Vagina (tissue), 2 donors: ENCODE results near the gene DRICH1. TPM values are rescaled to one million over a fixed set of nuclear protein-coding genes. Genes with fewer than 3 reads are reported as not detected.
"Not testable (repeated sequence)": the region's sequence is repeated elsewhere in the genome, so short reads cannot be mapped to it uniquely, and the experiment has no call there.

ENCODE experiments used
- DNase-seq, 2 donors: peaks; one replicate each; pipeline ENCODE4 v3.0.0-alpha.2; 2017; ENCODE audit errors: extremely low spot score in 2 of 2
- H3K27ac ChIP-seq: fragments of 200-600 bp; sonication (generic); one replicate; pipeline ENCODE4 v1.5.1; 2019
- H3K27me3 ChIP-seq: fragments of 200-600 bp; sonication (generic); one replicate; pipeline ENCODE4 v1.5.1; 2019
- H3K36me3 ChIP-seq, 2 donors: fragments of 200-600 bp; sonication (generic); one replicate each; pipeline ENCODE4 v1.5.1; 2017 to 2019
- H3K4me1 ChIP-seq: fragments of 200-600 bp; sonication (generic); one replicate; pipeline ENCODE4 v1.5.1; 2019
- H3K4me3 ChIP-seq, 2 donors: fragments of 200-600 bp; sonication (generic); 1 replicate in 1 of 2; 2 replicates in 1 of 2; pipeline ENCODE4 v1.5.1; 2016 to 2019
- H3K9me3 ChIP-seq: fragments of 200-600 bp; sonication (generic); one replicate; pipeline ENCODE4 v1.5.1; 2019
- POLR2A ChIP-seq, 2 donors: fragments of 450-650 bp; IDR thresholded peaks; one replicate each; pipeline ENCODE4 v1.6.1; 2017; ENCODE audit warnings: antibody characterized with exemption in 2 of 2, mild to moderate bottlenecking in 2 of 2, moderate library complexity in 2 of 2
- POLR2AphosphoS5 ChIP-seq, 2 donors: sonication (generic); formaldehyde crosslinking; IDR thresholded peaks; one replicate each; pipeline ENCODE4 v1.9.0; 2017; ENCODE audit warnings: antibody characterized with exemption in 2 of 2, mild to moderate bottlenecking in 2 of 2, low read depth in 1 of 2; ENCODE audit not compliant: insufficient read depth in 1 of 2
- intact Hi-C: fragments of 100-400 bp; cut with DNase I; formaldehyde crosslinking; loops from one replicate; pipeline ENCODE4 v1.15.1; 2023
- total RNA-seq: library from RNA; depleted of rRNA; stranded (reverse); fragments of >200 nt; gene quantifications from one replicate; pipeline ENCODE4 v1.2.3, GENCODE V29; 2016
- TF ChIP-seq, protein P1 (sequence below), 3 experiments: fragments of 450-650 bp in 2 of 3; fragments of 200-600 bp in 1 of 3; sonication (generic) in 1 of 3; IDR thresholded peaks; one replicate each; pipeline ENCODE4 v1.5.1; 2017 to 2019; ENCODE audit warnings: antibody characterized with exemption in 3 of 3, mild to moderate bottlenecking in 2 of 3, moderate library complexity in 2 of 3

DRICH1 gene
- total RNA-seq, 1 donor from 2014 or later = not detected

DNA sequence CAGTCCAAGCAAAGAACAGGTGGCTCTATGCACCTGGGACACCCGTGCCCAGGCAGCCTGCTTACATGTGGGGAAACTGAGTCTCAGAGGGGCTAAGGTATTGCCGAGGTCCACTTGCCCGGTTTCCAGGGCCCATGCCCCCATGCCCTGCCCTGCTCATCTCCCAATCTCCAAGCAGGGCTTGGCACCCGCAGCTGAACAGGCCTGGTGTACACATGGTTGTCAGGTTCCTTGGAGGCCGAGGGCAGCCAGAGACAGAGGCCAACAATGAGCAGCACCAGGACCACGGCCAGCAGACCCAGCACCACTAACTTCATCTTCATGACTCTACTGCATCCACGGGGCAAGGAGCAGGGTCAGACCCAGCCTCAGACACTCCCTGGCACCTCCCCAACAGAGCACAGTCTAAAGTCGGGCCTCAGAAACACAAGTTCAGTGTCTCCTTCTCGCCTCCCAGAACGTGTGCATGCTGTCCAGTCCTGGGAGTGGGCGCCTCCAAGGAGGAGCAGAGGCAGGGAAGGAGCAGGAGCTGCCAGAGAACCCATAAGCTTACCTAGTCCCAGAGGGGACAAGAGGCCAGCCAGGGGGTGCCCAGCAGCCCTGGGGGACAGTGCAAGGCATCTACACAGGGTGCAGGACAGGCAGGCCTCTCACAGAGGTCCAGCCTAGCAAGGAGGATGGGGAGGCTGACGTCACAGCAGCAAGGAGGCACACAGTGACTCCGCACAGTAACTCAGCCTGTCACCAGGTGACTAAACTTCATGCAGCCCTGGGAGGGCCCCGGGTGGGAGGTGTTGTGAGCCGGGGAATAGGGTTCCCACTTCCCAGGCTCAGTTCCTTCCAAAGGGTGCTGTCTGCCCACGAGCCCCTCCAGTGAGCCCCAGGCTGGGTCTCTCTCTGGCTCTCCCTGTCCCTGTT is 38.5 kb upstream of the DRICH1 start:
- Histone ChIP-seq H3K27me3 (no peaks in the 10 kb centered on the region), H3K4me1 (no peaks in the 10 kb centered on the region), H3K36me3 (no peaks in the 10 kb centered on the region), H3K27ac (no peak overlapping the region), H3K9me3 (no peaks in the 10 kb centered on the region), H3K4me3 (no peak overlapping the region)
- TF ChIP-seq, protein P1, sequence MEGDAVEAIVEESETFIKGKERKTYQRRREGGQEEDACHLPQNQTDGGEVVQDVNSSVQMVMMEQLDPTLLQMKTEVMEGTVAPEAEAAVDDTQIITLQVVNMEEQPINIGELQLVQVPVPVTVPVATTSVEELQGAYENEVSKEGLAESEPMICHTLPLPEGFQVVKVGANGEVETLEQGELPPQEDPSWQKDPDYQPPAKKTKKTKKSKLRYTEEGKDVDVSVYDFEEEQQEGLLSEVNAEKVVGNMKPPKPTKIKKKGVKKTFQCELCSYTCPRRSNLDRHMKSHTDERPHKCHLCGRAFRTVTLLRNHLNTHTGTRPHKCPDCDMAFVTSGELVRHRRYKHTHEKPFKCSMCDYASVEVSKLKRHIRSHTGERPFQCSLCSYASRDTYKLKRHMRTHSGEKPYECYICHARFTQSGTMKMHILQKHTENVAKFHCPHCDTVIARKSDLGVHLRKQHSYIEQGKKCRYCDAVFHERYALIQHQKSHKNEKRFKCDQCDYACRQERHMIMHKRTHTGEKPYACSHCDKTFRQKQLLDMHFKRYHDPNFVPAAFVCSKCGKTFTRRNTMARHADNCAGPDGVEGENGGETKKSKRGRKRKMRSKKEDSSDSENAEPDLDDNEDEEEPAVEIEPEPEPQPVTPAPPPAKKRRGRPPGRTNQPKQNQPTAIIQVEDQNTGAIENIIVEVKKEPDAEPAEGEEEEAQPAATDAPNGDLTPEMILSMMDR (IDR thresholded peaks at IDR 0.05) = no peak
- TF ChIP-seq POLR2A (IDR thresholded peaks at IDR 0.05) (no peak), POLR2AphosphoS5 (IDR thresholded peaks at IDR 0.05; ENCODE audit: insufficient read depth in 1 of 2, low read depth in 1 of 2) (no peak)
- DNase-seq = no peak
- intact Hi-C loops = no loop called here

DNA sequence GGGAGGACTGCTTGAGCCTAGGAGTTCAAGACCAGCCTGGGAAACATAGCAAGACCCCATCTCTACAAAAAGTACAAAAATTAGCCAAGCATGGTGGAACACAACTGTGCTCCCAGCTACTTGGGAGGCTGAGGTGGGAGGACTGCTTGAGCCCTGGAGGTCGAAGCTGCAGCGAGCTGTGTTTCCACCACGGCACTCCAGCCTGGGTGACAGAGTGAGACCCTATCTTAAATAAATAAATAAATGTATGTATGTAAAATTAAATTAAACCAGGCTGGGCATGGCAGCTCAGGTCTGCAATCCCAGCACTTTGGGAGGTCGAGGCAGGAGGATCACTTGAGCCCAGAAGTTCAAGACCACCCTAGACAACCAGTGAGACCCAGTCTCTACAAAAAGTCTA is 28.3 kb upstream of the DRICH1 start:
- DNase-seq, H3K4me1 ChIP-seq, H3K9me3 ChIP-seq, H3K27ac ChIP-seq, H3K27me3 ChIP-seq, intact Hi-C loops, H3K4me3 ChIP-seq: not testable (repeated sequence)
- H3K36me3 ChIP-seq = peaks cover 0 to 21% of the 10 kb centered on the region in 2 donors

DNA sequence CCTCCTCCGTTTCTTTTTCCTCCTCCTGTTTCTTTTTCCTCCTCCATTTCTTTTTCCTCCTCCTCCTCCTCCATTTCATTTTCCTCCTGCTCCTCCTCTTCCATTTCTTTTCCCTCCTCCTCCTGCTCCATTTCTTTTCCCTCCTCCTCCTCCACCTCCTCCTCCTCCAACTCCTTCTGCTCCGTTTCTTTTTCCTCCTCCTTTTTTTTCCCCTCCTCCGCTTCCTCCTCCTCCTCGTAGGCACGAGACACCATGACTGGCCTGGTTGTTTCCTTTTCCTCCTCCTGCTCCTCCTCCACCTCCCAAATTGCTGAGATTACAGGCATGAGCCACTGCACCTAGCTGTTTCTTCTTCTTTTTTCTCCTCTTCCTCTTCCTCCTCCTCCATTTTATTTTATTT is 25.6 kb upstream of the DRICH1 start:
- no peaks in the 10 kb centered on the region for H3K9me3 ChIP-seq
- H3K4me3 ChIP-seq = no peak overlapping the region
- H3K27ac ChIP-seq = no peak overlapping the region
- TF ChIP-seq POLR2AphosphoS5 (IDR thresholded peaks at IDR 0.05; ENCODE audit: insufficient read depth in 1 of 2, low read depth in 1 of 2) = no peak
- no peak for TF ChIP-seq POLR2A (IDR thresholded peaks at IDR 0.05)
- TF ChIP-seq, protein P1 (IDR thresholded peaks at IDR 0.05) = no peak
- H3K27me3 ChIP-seq = no peaks in the 10 kb centered on the region
- no peak for DNase-seq
- H3K4me1 ChIP-seq = no peaks in the 10 kb centered on the region
- intact Hi-C loops = no loop called here
- H3K36me3 ChIP-seq = peaks cover 0 to 15% of the 10 kb centered on the region in 2 donors

DNA sequence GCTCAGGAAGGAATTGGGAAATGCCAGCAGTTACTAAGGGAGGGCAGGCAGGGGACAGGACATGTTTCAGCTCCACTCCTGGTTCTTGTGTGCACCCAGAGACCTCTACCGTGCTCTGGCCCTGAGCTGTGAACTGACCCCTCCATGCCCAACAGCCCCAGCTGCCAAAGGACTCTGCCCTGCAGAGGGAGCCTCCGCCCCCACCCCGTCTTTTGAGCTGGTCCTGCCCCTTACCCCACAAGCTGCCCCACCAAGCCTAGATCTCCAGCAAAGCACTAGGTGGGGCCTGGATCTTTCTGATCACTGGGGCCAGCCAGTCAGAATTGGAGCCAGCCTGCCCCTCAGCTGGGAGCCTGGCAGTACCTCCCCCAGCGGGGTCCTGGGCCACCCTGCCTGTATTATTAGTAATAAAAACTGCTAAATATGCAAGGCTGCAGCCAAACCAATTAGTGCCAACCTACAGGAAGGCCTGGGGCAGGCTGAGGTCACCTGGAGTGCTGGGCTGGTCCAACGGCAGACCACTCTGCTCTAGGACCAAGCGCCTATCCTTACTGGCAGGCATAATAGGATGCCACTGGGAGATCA is 23.9 kb upstream of the DRICH1 start:
- TF ChIP-seq POLR2AphosphoS5 (IDR thresholded peaks at IDR 0.05; ENCODE audit: insufficient read depth in 1 of 2, low read depth in 1 of 2) (no peak), POLR2A (IDR thresholded peaks at IDR 0.05) (no peak)
- TF ChIP-seq, protein P1 (IDR thresholded peaks at IDR 0.05) = no peak
- DNase-seq = no peak
- Histone ChIP-seq H3K4me1 (no peaks in the 10 kb centered on the region), H3K27me3 (no peaks in the 10 kb centered on the region), H3K36me3 (peaks cover 0 to 15% of the 10 kb centered on the region in 2 donors), H3K9me3 (no peaks in the 10 kb centered on the region), H3K27ac (no peak overlapping the region), H3K4me3 (no peak overlapping the region)
- intact Hi-C loops = no loop called here

DNA sequence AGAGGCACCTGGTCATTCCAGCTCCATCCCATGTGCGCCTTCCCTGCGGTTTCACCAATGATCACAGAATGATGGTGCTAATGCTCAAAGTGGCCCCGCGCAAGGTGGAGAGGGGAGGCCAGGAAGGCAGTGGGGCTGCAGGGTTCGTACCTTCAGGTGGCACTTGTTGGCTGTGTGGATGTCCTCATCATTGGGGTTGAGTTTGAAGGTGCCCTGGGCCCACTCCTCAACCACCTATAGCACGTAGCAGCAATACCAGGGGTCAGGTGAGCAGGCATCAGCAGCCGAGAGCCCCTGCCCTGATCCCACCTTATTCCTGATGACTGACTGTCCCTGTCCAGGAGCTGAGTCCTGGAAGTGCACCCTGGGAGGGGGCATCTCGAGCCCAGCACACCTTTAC is 20.6 kb upstream of the DRICH1 start:
- Histone ChIP-seq H3K27me3 (no peaks in the 10 kb centered on the region), H3K4me3 (no peak overlapping the region), H3K27ac (no peak overlapping the region), H3K4me1 (no peaks in the 10 kb centered on the region), H3K9me3 (no peaks in the 10 kb centered on the region), H3K36me3 (no peaks in the 10 kb centered on the region)
- DNase-seq = no peak
- no peak for TF ChIP-seq POLR2A (IDR thresholded peaks at IDR 0.05)
- TF ChIP-seq, protein P1 (IDR thresholded peaks at IDR 0.05) = no peak
- no peak for TF ChIP-seq POLR2AphosphoS5 (IDR thresholded peaks at IDR 0.05; ENCODE audit: insufficient read depth in 1 of 2, low read depth in 1 of 2)
- intact Hi-C loops = no loop called here
